GM12864 (cell line): ENCODE results near the gene TYMP.

Experiments used
- DNase-seq: peaks from one replicate; pipeline ENCODE4 v3.0.0-alpha.2; 2011; ENCODE audit warnings: low read depth
- H3K4me3 ChIP-seq: 2 replicates; pipeline ENCODE4 v1.5.1; 2011; ENCODE audit warnings: mild to moderate bottlenecking, low read depth, low read length, control low read depth
- TF ChIP-seq, protein P1 (sequence below): IDR thresholded peaks from 2 replicates; pipeline ENCODE4 v1.5.1; 2011; ENCODE audit warnings: low read depth, mild to moderate bottlenecking, moderate library complexity, low read length, control low read depth, inconsistent platforms; ENCODE audit errors: missing control alignments

Gene TYMP

DNA sequence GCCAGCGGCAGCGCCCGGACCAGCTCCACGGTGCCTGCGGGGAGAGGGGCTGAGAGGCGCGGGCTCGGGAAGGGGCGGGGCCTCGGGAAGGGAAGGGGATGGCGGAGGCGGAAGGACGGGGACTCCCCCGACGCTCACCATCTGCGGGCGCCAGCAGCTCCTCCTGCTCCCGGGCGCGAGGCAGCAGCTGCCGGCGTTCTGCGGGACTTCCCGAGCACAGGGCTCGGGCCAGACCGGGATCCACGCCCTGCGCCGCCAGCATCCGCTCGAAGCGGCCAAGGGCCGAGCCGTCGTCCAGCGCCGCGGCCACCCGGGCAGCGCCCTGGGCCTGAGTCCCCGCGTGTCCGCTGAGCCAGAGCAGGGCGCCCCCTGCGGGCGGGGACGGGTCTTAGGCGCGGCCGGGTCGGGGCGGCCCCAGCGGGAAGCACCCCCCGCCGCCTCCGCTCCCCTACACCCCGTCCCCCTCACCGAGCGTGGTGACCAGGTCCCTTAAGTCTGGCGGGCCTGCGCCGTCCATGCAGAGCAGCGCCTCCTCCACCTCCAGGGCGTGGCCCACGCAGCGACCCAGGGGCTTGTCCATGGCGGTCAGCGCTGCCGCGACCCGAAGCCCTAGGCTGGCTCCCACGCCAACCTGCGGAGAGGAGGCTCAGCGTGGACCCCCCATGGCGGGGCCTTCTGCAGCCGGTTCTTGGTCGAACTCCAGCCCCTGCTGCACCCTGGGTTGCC is 3.5 kb downstream of the TYMP start:
- DNase-seq, result no peak
- TF ChIP-seq, protein P1, sequence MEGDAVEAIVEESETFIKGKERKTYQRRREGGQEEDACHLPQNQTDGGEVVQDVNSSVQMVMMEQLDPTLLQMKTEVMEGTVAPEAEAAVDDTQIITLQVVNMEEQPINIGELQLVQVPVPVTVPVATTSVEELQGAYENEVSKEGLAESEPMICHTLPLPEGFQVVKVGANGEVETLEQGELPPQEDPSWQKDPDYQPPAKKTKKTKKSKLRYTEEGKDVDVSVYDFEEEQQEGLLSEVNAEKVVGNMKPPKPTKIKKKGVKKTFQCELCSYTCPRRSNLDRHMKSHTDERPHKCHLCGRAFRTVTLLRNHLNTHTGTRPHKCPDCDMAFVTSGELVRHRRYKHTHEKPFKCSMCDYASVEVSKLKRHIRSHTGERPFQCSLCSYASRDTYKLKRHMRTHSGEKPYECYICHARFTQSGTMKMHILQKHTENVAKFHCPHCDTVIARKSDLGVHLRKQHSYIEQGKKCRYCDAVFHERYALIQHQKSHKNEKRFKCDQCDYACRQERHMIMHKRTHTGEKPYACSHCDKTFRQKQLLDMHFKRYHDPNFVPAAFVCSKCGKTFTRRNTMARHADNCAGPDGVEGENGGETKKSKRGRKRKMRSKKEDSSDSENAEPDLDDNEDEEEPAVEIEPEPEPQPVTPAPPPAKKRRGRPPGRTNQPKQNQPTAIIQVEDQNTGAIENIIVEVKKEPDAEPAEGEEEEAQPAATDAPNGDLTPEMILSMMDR, result peak; percentile 72
- H3K4me3 ChIP-seq, result peak overlapping the region; percentile 60

DNA sequence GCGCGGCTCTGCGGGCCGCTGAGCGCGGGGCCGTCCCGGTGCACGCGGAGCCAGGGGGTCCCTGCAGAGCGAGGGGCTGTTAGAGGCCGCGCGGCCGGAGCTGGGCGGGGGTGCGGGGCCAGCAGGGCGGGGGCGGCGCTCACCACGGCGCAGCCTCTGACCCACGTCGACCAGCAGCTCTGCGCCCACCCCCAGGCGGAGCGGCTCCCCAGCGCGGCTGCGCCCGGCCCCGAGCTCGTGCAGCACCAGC is 4.0 kb downstream of the TYMP start:
- H3K4me3 ChIP-seq, result peak overlapping the region; percentile 60
- DNase-seq, result no peak
- TF ChIP-seq, protein P1, result peak; percentile 50

DNA sequence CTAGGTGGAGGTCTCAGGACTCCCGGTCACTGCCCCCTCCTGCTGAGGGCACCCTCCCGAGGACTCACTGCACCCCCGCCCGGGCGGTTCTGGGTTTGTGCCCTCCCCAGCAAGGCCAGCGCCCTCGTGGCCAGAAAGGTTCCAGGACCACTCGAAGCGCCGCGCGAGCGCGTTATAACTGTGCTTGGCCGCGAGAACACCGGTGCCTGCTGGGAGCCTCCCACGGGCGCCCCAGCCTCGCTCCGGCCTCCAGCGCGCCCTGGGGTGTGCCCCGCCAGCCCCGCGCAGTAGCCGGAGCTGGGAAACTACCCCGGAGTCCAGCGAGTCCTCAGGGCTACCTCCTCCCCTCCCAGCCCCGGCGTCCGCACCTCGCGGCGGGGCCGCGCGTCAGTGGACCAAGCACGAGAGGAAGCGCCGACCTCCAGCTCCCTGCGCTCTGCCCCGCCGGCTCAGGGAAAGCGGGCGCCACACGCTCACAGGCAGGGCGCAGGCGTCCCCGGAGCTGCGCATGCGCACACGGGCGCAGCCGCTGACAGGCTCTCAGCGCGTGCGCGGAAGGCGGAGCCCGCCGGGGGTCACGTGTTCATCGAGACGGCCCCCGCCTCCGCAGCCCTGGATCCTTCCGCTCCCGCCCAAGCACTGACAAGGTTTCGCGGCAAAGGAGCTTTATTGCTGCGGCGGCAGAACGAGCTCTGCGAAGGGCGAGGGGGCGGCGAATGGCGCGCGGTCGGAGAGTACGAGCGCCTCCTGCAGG is 4.5 kb downstream of the TYMP start, which contains the start of gene SCO2:
TSS of gene SCO2 (minus strand) at position 495 of the 754 bp plus-strand sequence. CDS start 1,187 bp downstream, outside the sequence.
- DNase-seq, result peak; percentile 88
- peak within 1 kb of the TSS; percentile 60 for H3K4me3 ChIP-seq
- TF ChIP-seq, protein P1, result no peak

DNA sequence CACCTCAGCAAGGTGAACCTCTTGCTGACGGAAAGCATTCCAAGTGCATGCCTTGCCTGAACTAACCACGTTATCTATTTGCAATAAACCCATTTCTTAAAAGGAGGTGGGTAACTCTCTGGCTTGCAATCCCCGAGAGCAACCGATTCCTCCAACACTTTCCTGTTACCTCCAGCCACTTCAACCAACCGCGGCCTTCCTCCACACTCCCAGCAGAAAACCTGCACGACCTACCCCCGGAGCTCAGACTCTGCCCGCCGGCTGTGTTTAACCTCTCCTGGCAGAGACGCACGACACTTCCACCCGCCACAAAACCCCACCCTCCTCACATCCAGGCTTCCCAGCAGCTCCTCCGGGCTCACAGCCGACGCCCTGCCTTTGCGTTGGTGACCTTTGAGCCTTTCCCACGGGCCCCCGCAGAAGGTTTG is 5.1 kb downstream of the TYMP start:
- DNase-seq, result no peak
- TF ChIP-seq, protein P1, result no peak
- peak overlapping the region; percentile 60 for H3K4me3 ChIP-seq

DNA sequence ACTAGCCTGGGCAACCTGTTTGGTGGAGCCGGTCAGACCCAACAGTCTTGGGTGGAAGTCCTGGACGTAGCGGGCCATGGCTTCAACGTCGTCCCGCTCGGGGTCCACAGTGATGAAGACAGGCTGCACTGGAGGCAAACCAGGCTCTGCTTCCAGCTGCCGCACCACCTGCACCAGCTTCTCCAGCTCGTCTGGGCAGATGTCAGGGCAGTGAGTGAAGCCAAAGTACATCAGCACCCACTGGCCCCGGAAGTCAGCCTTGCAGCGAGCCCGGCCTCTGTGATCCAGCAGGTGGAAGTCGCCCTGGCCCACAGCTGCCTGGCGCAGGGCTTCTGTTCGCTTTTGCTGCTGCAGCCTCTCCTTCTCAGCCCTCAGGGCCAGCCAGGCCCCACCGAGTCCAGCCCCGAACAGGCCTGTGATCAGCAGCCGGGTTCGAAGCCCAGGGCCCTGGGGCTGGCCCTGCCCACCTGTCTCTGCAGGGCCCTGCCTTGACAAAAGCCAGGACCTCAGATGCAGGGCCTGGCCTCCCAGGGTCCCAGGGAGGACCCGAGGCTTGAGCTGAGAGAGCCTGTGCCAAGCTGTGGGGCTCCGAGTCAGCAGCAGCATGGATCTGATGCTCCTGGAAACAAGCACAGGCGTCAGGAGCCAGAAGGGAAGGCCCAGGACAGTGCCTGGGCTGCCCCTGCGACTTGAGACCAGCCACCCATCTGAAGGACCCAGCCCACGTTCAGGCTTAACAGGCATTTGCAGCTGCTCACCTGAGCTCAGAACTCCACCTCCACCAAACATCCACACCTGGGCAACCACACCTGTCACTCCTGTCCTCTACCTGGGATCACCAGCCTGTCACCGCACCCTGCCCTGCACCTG is 5.8 kb downstream of the TYMP start:
- TF ChIP-seq, protein P1, result no peak
- DNase-seq, result no peak
- H3K4me3 ChIP-seq, result peak overlapping the region; percentile 60

- no peak overlapping the region for H3K4me3 ChIP-seq
- DNase-seq, result no peak
- TF ChIP-seq, protein P1, result no peak
These were observed 6.4 kb downstream of the TYMP start for GRCh38 chr22:50523458-50523805.
